HepG2 (cell line): ENCODE data around the gene KCNH6. TPM values are rescaled to one million over a fixed set of nuclear protein-coding genes. Genes with fewer than 3 reads are reported as not detected.

ENCODE experiments used
- E2F5 ChIP-seq: sonication (generic); formaldehyde crosslinking; conservative IDR thresholded peaks from 2 replicates; pipeline ENCODE4 v1.4.0; 2020; ENCODE audit warnings: missing genetic modification reagents
- ETV6 ChIP-seq: sonication (generic); formaldehyde crosslinking; conservative IDR thresholded peaks from 2 replicates; pipeline ENCODE4 v1.4.0; 2020; ENCODE audit warnings: missing genetic modification reagents
- FOXK1 ChIP-seq: sonication (generic); formaldehyde crosslinking; IDR thresholded peaks from 2 replicates; pipeline ENCODE4 v1.4.0; 2020; ENCODE audit warnings: low read depth, missing genetic modification reagents, borderline replicate concordance
- KAT7 ChIP-seq: IDR thresholded peaks from 2 replicates; pipeline ENCODE4 v1.6.1; 2018; ENCODE audit warnings: borderline replicate concordance, missing compliant biosample characterization
- SP2 ChIP-seq: sonication (generic); formaldehyde crosslinking; IDR thresholded peaks from 2 replicates; pipeline ENCODE4 v1.5.1; 2020; ENCODE audit warnings: mild to moderate bottlenecking, missing genetic modification reagents
- ZNF460 ChIP-seq: sonication (generic); formaldehyde crosslinking; IDR thresholded peaks from 2 replicates; pipeline ENCODE4 v1.5.1; 2020; ENCODE audit warnings: missing genetic modification reagents, mild to moderate bottlenecking, borderline replicate concordance
- ZNF557 ChIP-seq: sonication (generic); formaldehyde crosslinking; IDR thresholded peaks from 2 replicates; pipeline ENCODE4 v1.4.0; 2020; ENCODE audit warnings: missing genetic modification reagents
- ZNF749 ChIP-seq: sonication (generic); formaldehyde crosslinking; IDR thresholded peaks from 2 replicates; pipeline ENCODE4 v1.8.0; 2022; ENCODE audit warnings: mild to moderate bottlenecking, missing genetic modification reagents, moderate library complexity, borderline replicate concordance
- polyA plus RNA-seq, 8 experiments: library from polyadenylated mRNA; depleted of rRNA in 3 of 8; stranded (reverse) in 7 of 8; unstranded in 1 of 8; fragments of >200 nt; fragmentation: Illumina TruSeq in 4 of 8; extraction: Trizol in 4 of 8; gene quantifications; 2 replicates each; pipeline versions ENCODE4 v1.2.1 to v1.2.3, GENCODE V29; 2011 to 2016; ENCODE audit warnings: low read depth in 4 of 8, missing spikeins in 1 of 8, mixed read lengths in 1 of 8; ENCODE audit not compliant: insufficient read depth in 1 of 8
- total RNA-seq, 5 experiments: library from RNA; depleted of rRNA; stranded (reverse); fragments of >200 nt; fragmentation: Illumina TruSeq; extraction: Trizol; gene quantifications; 2 replicates each; pipeline ENCODE4 v1.2.3, GENCODE V29; 2016; ENCODE audit warnings: low read depth in 1 of 5
- TF ChIP-seq, protein P1 (sequence below): sonication (generic); formaldehyde crosslinking; IDR thresholded peaks from 2 replicates; pipeline ENCODE4 v1.9.0; 2021; ENCODE audit warnings: mild to moderate bottlenecking, missing genetic modification reagents

KCNH6 gene
- total and polyA plus RNA-seq, 2 of the 13 experiments (the other 11 are each of a cell fraction or from before 2014, with no cell fraction given) = 0.05 to 0.18 TPM

- TF ChIP-seq, protein P1, sequence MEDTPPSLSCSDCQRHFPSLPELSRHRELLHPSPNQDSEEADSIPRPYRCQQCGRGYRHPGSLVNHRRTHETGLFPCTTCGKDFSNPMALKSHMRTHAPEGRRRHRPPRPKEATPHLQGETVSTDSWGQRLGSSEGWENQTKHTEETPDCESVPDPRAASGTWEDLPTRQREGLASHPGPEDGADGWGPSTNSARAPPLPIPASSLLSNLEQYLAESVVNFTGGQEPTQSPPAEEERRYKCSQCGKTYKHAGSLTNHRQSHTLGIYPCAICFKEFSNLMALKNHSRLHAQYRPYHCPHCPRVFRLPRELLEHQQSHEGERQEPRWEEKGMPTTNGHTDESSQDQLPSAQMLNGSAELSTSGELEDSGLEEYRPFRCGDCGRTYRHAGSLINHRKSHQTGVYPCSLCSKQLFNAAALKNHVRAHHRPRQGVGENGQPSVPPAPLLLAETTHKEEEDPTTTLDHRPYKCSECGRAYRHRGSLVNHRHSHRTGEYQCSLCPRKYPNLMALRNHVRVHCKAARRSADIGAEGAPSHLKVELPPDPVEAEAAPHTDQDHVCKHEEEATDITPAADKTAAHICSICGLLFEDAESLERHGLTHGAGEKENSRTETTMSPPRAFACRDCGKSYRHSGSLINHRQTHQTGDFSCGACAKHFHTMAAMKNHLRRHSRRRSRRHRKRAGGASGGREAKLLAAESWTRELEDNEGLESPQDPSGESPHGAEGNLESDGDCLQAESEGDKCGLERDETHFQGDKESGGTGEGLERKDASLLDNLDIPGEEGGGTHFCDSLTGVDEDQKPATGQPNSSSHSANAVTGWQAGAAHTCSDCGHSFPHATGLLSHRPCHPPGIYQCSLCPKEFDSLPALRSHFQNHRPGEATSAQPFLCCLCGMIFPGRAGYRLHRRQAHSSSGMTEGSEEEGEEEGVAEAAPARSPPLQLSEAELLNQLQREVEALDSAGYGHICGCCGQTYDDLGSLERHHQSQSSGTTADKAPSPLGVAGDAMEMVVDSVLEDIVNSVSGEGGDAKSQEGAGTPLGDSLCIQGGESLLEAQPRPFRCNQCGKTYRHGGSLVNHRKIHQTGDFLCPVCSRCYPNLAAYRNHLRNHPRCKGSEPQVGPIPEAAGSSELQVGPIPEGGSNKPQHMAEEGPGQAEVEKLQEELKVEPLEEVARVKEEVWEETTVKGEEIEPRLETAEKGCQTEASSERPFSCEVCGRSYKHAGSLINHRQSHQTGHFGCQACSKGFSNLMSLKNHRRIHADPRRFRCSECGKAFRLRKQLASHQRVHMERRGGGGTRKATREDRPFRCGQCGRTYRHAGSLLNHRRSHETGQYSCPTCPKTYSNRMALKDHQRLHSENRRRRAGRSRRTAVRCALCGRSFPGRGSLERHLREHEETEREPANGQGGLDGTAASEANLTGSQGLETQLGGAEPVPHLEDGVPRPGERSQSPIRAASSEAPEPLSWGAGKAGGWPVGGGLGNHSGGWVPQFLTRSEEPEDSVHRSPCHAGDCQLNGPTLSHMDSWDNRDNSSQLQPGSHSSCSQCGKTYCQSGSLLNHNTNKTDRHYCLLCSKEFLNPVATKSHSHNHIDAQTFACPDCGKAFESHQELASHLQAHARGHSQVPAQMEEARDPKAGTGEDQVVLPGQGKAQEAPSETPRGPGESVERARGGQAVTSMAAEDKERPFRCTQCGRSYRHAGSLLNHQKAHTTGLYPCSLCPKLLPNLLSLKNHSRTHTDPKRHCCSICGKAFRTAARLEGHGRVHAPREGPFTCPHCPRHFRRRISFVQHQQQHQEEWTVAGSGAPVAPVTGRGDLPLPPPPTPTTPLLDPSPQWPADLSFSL (CRISPR knock-in tag) = no peak
- no peak for TF ChIP-seq ZNF557 (CRISPR knock-in tag)
- no peak for TF ChIP-seq ETV6
- TF ChIP-seq SP2 = no peak
- no peak for TF ChIP-seq E2F5 (CRISPR knock-in tag)
- no peak for TF ChIP-seq ZNF749 (CRISPR knock-in tag)
- TF ChIP-seq KAT7 (CRISPR knock-in tag) = no peak
- TF ChIP-seq ZNF460 (CRISPR knock-in tag) = no peak
- TF ChIP-seq FOXK1 (CRISPR knock-in tag) = no peak
These were observed 31.7 kb upstream of the KCNH6 start (continued) for GRCh38 chr17:63491413-63491812.
